IMR-90 (cell line): ENCODE results near the gene EMID1. TPM values are rescaled to one million over a fixed set of nuclear protein-coding genes. Genes with fewer than 3 reads are reported as not detected.

Source experiments
- ATAC-seq: fragments of 200-7000 bp; cut with Tn5 transposase; 2 replicates; pipeline ENCODE4 v1.9.1; 2020; ENCODE audit warnings: low read depth, mild to moderate bottlenecking, moderate library complexity
- BruUV-seq: library from RNA; stranded (reverse); fragments of 400-500 nt; replicated peaks from 2 replicates; lab custom pipeline; 2021; lab: Mats Ljungman, UMichigan
- CTCF ChIA-PET: fragments of 300-600 bp; formaldehyde crosslinking; extraction: SDS; loops from one replicate; lab custom pipeline; 2021; ENCODE audit warnings: antibody characterized with exemption; lab: Yijun Ruan, JAX
- POLR2A ChIA-PET: fragments of 300-600 bp; sonication (Branson Sonifier 250); formaldehyde crosslinking; loops from one replicate; lab custom pipeline; 2022; ENCODE audit warnings: antibody characterized with exemption; ENCODE audit not compliant: unreplicated experiment; lab: Charles Lee
- DNase-seq: peaks from one replicate; pipeline ENCODE4 v3.0.0; 2013
- H2AFZ ChIP-seq: replicated peaks from 2 replicates; pipeline ENCODE3; 2013; ENCODE audit warnings: low read length, mild to moderate bottlenecking; ENCODE audit not compliant: poor library complexity
- H2AK5ac ChIP-seq: 2 replicates; pipeline ENCODE4 v1.6.1; 2013; ENCODE audit warnings: low read depth, low read length, inconsistent platforms
- H2AK9ac ChIP-seq: replicated peaks from 2 replicates; pipeline ENCODE3; 2013; ENCODE audit warnings: mild to moderate bottlenecking, low read depth, low read length, moderate library complexity; ENCODE audit not compliant: poor library complexity
- H2BK120ac ChIP-seq: 2 replicates; pipeline ENCODE4 v1.6.1; 2013; ENCODE audit warnings: low read depth, low read length, inconsistent platforms
- H2BK15ac ChIP-seq: 3 replicates; pipeline ENCODE4 v1.6.1; 2013; ENCODE audit warnings: low read depth, low read length, inconsistent platforms
- H2BK20ac ChIP-seq: 2 replicates; pipeline ENCODE4 v1.6.1; 2013; ENCODE audit warnings: low read depth, mild to moderate bottlenecking, inconsistent platforms, low read length, moderate library complexity
- H2BK5ac ChIP-seq: 2 replicates; pipeline ENCODE4 v1.6.1; 2013; ENCODE audit warnings: mild to moderate bottlenecking, low read depth, low read length, inconsistent platforms; ENCODE audit not compliant: poor library complexity, severe bottlenecking
- H3K14ac ChIP-seq: replicated peaks from 2 replicates; pipeline ENCODE4 v1.6.1; 2013; ENCODE audit warnings: low read depth, low read length, inconsistent platforms
- H3K18ac ChIP-seq: 2 replicates; pipeline ENCODE4 v1.6.1; 2013; ENCODE audit warnings: low read depth, low read length, control low read depth
- H3K23ac ChIP-seq: 2 replicates; pipeline ENCODE4 v1.6.1; 2013; ENCODE audit warnings: low read depth, low read length, inconsistent platforms
- H3K27ac ChIP-seq: 2 replicates; pipeline ENCODE4 v1.5.1; 2013; ENCODE audit warnings: mild to moderate bottlenecking, control low read depth, low read length; ENCODE audit not compliant: insufficient read depth
- H3K27me3 ChIP-seq: 2 replicates; pipeline ENCODE4 v1.6.1; 2013; ENCODE audit warnings: low read length; ENCODE audit not compliant: control insufficient read depth, insufficient read depth
- H3K36me3 ChIP-seq: 2 replicates; pipeline ENCODE4 v1.6.1; 2013; ENCODE audit warnings: low read length, mixed read lengths; ENCODE audit not compliant: control insufficient read depth, insufficient read depth
- H3K4ac ChIP-seq: 2 replicates; pipeline ENCODE4 v1.6.1; 2013; ENCODE audit warnings: low read depth, low read length, inconsistent platforms
- H3K4me1 ChIP-seq: 2 replicates; pipeline ENCODE4 v1.6.1; 2013; ENCODE audit warnings: low read length, mixed read lengths; ENCODE audit not compliant: control insufficient read depth, insufficient read depth
- H3K4me2 ChIP-seq: 2 replicates; pipeline ENCODE4 v1.6.1; 2013; ENCODE audit warnings: low read depth, mild to moderate bottlenecking, control low read depth, low read length, moderate library complexity
- H3K4me3 ChIP-seq: 2 replicates; pipeline ENCODE4 v1.5.1; 2013; ENCODE audit warnings: low read depth, mild to moderate bottlenecking, control low read depth, low read length, moderate library complexity; ENCODE audit not compliant: insufficient read depth
- H3K56ac ChIP-seq: 2 replicates; pipeline ENCODE4 v1.6.1; 2013; ENCODE audit warnings: low read length, inconsistent platforms; ENCODE audit not compliant: insufficient read depth; ENCODE audit errors: extremely low read depth
- H3K79me1 ChIP-seq, 2 experiments: 2 replicates each; pipeline ENCODE4 v1.6.1; 2013; ENCODE audit warnings: low read length in 2 of 2, inconsistent platforms in 1 of 2, low read depth in 1 of 2
- H3K9ac ChIP-seq: 2 replicates; pipeline ENCODE4 v1.6.1; 2013; ENCODE audit warnings: low read depth, low read length, control low read depth
- H3K9me1 ChIP-seq: 2 replicates; pipeline ENCODE4 v1.6.1; 2013; ENCODE audit warnings: low read length, inconsistent platforms; ENCODE audit not compliant: insufficient read depth
- H3K9me3 ChIP-seq: 2 replicates; pipeline ENCODE4 v1.6.1; 2013; ENCODE audit warnings: low read length; ENCODE audit not compliant: control insufficient read depth, insufficient read depth
- H4K20me1 ChIP-seq: 2 replicates; pipeline ENCODE4 v1.6.1; 2013; ENCODE audit warnings: low read length, inconsistent platforms; ENCODE audit not compliant: insufficient read depth
- H4K5ac ChIP-seq: 2 replicates; pipeline ENCODE4 v1.6.1; 2013; ENCODE audit warnings: mild to moderate bottlenecking, low read depth, low read length, control low read depth
- H4K8ac ChIP-seq, 2 experiments: 2 replicates each; pipeline ENCODE4 v1.6.1; 2013; ENCODE audit warnings: low read depth in 2 of 2, low read length in 2 of 2, control low read depth in 1 of 2, inconsistent platforms in 1 of 2
- H4K91ac ChIP-seq: 2 replicates; pipeline ENCODE4 v1.6.1; 2013; ENCODE audit warnings: low read depth, low read length, inconsistent platforms; ENCODE audit not compliant: insufficient read depth
- ELK1 ChIP-seq: fragments of 150-350 bp; IDR thresholded peaks from 2 replicates; pipeline ENCODE4 v1.6.1; 2016; ENCODE audit warnings: low read depth, mild to moderate bottlenecking, low read length, moderate library complexity, borderline replicate concordance
- FOS ChIP-seq: fragments of 150-350 bp; IDR thresholded peaks from 2 replicates; pipeline ENCODE4 v1.6.1; 2016; ENCODE audit warnings: low read depth, low read length
- MAFK ChIP-seq: IDR thresholded peaks from 2 replicates; pipeline ENCODE4 v1.6.1; 2012; ENCODE audit warnings: low read depth, low read length, improper control_type of control experiment
- MAZ ChIP-seq: IDR thresholded peaks from 2 replicates; pipeline ENCODE4 v1.6.1; 2012; ENCODE audit warnings: low read depth, mild to moderate bottlenecking, low read length, improper control_type of control experiment, moderate library complexity, borderline replicate concordance
- RCOR1 ChIP-seq: IDR thresholded peaks from 2 replicates; pipeline ENCODE4 v1.6.1; 2012; ENCODE audit warnings: mild to moderate bottlenecking, low read length, improper control_type of control experiment; ENCODE audit not compliant: insufficient replicate concordance
- WGBS, 2 experiments: methylation state at CpG; one replicate each; pipeline versions ENCODE4 v1.1.5 to v1.1.7; 2013; ENCODE audit warnings: missing lambda C conversion rate in 2 of 2; ENCODE audit not compliant: insufficient read length in 1 of 2; ENCODE audit errors: extremely low coverage in 2 of 2; 5-methylcytosine and 5-hydroxymethylcytosine counted together
- dilution Hi-C: fragments of 300-500 bp; cut with HindIII; formaldehyde crosslinking; loops from one replicate; pipeline ENCODE4 v1.14.3; 2018; ENCODE audit warnings: low sequenced_read_pairs; ENCODE audit not compliant: unreplicated experiment
- in situ Hi-C: fragments of 300-500 bp; cut with MboI; formaldehyde crosslinking; loops from 3 replicates; pipeline ENCODE4 v1.14.3; 2019; ENCODE audit warnings: low sequenced_read_pairs, inconsistent platforms, mixed read lengths
- intact Hi-C: fragments of 100-400 bp; cut with micrococcal nuclease; formaldehyde crosslinking; loops from 2 replicates; pipeline ENCODE4 v1.10.0; 2022
- polyA plus RNA-seq, 3 experiments: library from polyadenylated mRNA; depleted of rRNA; stranded (reverse); fragments of >200 nt; gene quantifications; 2 replicates each; pipeline ENCODE4 v1.2.3, GENCODE V29; 2012; ENCODE audit warnings: low replicate concordance in 1 of 3
- total RNA-seq: library from RNA; depleted of rRNA; stranded (reverse); fragments of >200 nt; gene quantifications from 2 replicates; pipeline ENCODE4 v1.2.3, GENCODE V29; 2012

The EMID1 gene
- total and polyA plus RNA-seq, 2 of the 4 experiments (the other 2 are of a cell fraction), result 0.54 to 1.3 TPM

GRCh38 chr22:29255064-29255621, 49.4 kb downstream of the EMID1 start:
- Histone ChIP-seq H3K79me1 (no peaks in the 10 kb centered on the region), H4K5ac (no peak overlapping the region), H3K4ac (no peak overlapping the region), H3K4me2 (no peak overlapping the region), H3K9me3 (no peaks in the 10 kb centered on the region), H4K8ac (no peak overlapping the region), H3K18ac (no peak overlapping the region), H2BK15ac (no peak overlapping the region), H3K36me3 (peaks cover 5% of the 10 kb centered on the region; the same call in 1 of the 2 replicates), H2BK20ac (no peak overlapping the region), H3K27me3 (no peaks in the 10 kb centered on the region; the same call in 1 of the 2 replicates), H3K4me1 (no peaks in the 10 kb centered on the region), H3K56ac (no peak overlapping the region), H2BK5ac (no peak overlapping the region), H4K20me1 (no peaks in the 10 kb centered on the region), H4K91ac (no peak overlapping the region), H3K27ac (no peak overlapping the region), H2AK9ac (no peak overlapping the region), H2AFZ (no peak overlapping the region), H2BK120ac (no peak overlapping the region), H3K23ac (no peak overlapping the region), H2AK5ac (no peak overlapping the region), H3K9me1 (0 out of 2 replicates have a peak, but pooled peaks cover 2% of the 10 kb centered on the region), H3K4me3 (no peak overlapping the region), H3K9ac (no peak overlapping the region), H3K14ac (no peak overlapping the region)
- dilution Hi-C loops (no loop called here), in situ Hi-C loops (no loop called here), intact Hi-C loops (loop anchor here (2.0 kb wide), 1 partner anchor 652 kb away; no protein-coding TSS in a partner anchor)
- no TSS peak for BruUV-seq
- ChIA-PET CTCF (no interaction called here), POLR2A (no interaction called here)
- TF ChIP-seq FOS (no peak), ELK1 (no peak), MAZ (no peak), RCOR1 (no peak), MAFK (no peak)
- 96% methylated on average over 4 of the region's 11 CpGs; no CpG with 5 or more reads in 1 of the 2 experiments for WGBS, 2 experiments
- no peak for DNase-seq
- ATAC-seq, result no peak
